D721Med (cell line): ENCODE results near the gene DES.

Experiments
- DNase-seq: peaks from one replicate; pipeline ENCODE4 v3.0.0; 2011; ENCODE audit warnings: low spot score; ENCODE audit not compliant: insufficient read length
- FAIRE-seq: peaks from 2 replicates; lab custom pipeline; 2011; peaks lifted over from hg19 to GRCh38; lab: Jason Lieb, UNC
- CTCF ChIP-seq: IDR thresholded peaks from 2 replicates; pipeline ENCODE4 v1.5.1; 2012; ENCODE audit warnings: mild to moderate bottlenecking, control low read depth; ENCODE audit not compliant: insufficient read depth; ENCODE audit errors: missing control alignments

The DES gene

DNA sequence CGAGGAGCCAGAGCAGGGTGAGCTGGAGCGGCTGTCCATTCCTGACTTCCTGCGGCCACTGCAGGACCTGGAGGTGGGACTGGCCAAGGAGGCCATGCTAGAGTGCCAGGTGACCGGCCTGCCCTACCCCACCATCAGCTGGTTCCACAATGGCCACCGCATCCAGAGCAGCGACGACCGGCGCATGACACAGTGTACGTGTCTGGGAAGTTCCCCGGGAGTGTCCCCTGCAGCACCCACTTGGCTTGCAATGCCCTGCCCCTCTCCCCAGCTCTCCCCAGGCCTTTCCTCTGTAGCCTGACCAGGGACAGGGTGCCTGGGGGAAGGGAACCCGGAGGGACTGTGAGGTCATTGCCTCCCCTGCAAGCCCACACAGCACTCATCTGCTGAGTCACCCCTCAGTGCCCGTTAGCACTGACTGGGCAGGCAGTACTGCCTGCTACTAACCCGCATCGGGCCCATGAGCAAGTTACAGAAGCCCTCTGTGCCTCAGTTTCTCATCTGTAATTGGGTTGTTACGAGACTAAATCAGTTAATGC is 51.1 kb downstream of the DES start:
- no peak for TF ChIP-seq CTCF
- FAIRE-seq, result no peak
- no peak for DNase-seq

DNA sequence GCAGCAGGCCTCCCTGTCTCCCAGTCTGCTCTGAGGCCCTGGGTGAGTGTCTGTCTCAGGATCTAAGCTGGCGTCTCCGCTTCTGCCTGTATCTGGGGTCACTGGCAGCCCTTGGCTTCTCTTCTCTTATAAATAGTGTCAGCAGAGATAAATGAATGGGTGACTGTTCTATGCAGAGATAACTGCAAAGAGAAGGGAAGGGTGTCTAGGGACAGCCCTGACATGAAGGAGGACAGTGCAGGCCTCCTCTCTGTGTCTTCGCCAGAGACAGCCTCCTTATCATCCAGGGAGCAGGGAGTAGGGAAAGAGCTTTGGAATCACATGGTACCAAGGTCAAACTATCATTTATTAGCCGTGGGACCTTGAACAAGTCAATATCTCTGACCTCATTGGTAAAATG is 52.3 kb downstream of the DES start:
- DNase-seq, result no peak
- no peak for FAIRE-seq
- TF ChIP-seq CTCF, result no peak

GRCh38 chr2:219471476-219472371 is 53.5 kb downstream of the DES start:
- FAIRE-seq (no peak), DNase-seq (no peak)
- no peak for TF ChIP-seq CTCF

DNA sequence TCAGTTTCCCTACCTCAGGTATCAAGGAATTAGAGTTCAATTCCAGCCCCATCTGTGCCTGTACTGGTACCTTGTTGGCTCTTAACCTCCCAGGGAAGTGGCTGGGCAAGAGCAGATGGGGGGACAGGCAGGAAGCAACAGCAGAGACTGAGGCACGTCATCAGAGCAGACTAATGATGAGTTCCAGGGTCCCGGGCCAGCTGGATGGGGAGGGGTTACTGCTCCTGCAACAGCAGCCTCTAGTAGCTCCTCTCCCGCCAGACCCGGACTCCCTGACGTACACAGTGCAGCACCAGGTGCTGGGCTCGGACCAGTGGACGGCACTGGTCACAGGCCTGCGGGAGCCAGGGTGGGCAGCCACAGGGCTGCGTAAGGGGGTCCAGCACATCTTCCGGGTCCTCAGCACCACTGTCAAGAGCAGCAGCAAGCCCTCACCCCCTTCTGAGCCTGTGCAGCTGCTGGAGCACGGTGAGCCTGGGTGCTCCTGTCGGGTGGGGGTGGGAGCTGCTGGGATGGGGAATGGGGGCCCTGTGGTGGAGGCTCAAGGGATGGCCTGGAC is 54.5 kb downstream of the DES start:
- DNase-seq (no peak), FAIRE-seq (no peak)
- TF ChIP-seq CTCF, result no peak

DNA sequence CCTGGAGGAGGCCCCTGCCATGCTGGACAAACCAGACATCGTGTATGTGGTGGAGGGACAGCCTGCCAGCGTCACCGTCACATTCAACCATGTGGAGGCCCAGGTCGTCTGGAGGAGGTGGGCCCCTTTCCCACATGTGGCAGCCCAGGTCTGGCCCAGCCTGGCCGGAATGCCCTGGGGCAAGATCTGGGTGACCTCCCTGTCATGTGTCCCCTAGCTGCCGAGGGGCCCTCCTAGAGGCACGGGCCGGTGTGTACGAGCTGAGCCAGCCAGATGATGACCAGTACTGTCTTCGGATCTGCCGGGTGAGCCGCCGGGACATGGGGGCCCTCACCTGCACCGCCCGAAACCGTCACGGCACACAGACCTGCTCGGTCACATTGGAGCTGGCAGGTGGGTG is 55.3 kb downstream of the DES start:
- DNase-seq (no peak), FAIRE-seq (no peak)
- TF ChIP-seq CTCF, result no peak

DNA sequence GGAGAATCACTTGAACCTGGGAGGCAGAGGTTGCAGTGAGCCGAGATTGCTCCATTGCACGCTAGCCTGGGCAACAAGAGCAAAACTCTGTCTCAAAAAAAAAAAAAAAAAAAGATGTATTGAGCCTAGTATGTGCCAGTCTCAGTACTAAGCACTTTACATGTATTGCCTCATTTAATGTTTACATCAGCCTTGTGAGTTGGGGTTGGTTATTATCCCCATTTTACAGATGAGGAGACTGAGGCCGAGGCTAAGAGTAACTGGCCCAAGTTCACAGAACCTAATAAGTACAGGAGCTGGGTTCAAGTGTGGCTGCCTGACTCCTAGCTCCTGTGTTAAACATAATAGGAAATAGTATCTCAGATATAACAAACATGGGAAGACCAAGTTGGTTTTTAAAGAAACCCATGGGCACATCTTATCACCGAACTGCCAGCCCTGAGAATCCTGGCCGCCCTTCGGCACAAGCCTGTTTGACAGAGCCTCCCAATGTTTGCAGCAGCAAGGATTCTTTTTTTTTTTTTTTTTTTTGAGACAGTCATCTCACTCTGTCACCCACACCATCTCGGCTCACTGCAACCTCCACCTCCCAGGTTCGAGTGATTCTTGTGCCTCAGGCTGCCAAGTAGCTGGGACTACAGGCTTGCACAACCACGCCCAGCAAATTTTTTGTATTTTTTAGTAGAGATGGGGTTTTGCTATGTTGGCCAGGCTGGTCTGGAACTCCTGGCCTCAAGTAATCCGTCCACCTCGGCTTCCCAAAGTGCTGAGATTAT is 56.3 kb downstream of the DES start:
- DNase-seq (no peak), FAIRE-seq (no peak)
- no peak for TF ChIP-seq CTCF
